HUES6 (cell line): Measurements from ENCODE around the gene SEC24A.
"Not testable (repeated sequence)": the region's sequence is repeated elsewhere in the genome, so short reads cannot be mapped to it uniquely, and the experiment has no call there.

ENCODE experiments used
- H3K27ac ChIP-seq: 2 replicates; pipeline ENCODE4 v1.7.0; 2013; ENCODE audit warnings: low read depth, mild to moderate bottlenecking, low read length, inconsistent platforms
- H3K27me3 ChIP-seq: 2 replicates; pipeline ENCODE4 v1.6.1; 2013; ENCODE audit warnings: low read length; ENCODE audit not compliant: control insufficient read depth, insufficient read depth
- H3K36me3 ChIP-seq: 2 replicates; pipeline ENCODE4 v1.6.1; 2013; ENCODE audit warnings: low read length; ENCODE audit not compliant: control insufficient read depth, insufficient read depth
- H3K4me1 ChIP-seq: 2 replicates; pipeline ENCODE4 v1.6.1; 2013; ENCODE audit warnings: low read length; ENCODE audit not compliant: control insufficient read depth, insufficient read depth
- H3K4me3 ChIP-seq: 2 replicates; pipeline ENCODE4 v1.5.1; 2013; ENCODE audit warnings: low read depth, low read length
- H3K9ac ChIP-seq: one replicate; pipeline ENCODE4 v1.6.1; 2013; ENCODE audit warnings: mild to moderate bottlenecking, low read length
- H3K9me3 ChIP-seq: 2 replicates; pipeline ENCODE4 v1.6.1; 2013; ENCODE audit warnings: low read depth, low read length; ENCODE audit not compliant: control insufficient read depth, insufficient read depth

Gene SEC24A

GRCh38 chr5:134620634-134621033, 28.0 kb upstream of the SEC24A start:
- Histone ChIP-seq H3K9ac (no peak overlapping the region), H3K4me1 (no peaks in the 10 kb centered on the region), H3K9me3 (no peaks in the 10 kb centered on the region), H3K36me3 (peaks cover 34% of the 10 kb centered on the region), H3K4me3 (no peak overlapping the region), H3K27me3 (no peaks in the 10 kb centered on the region), H3K27ac (no peak overlapping the region)

- H3K4me1 ChIP-seq, result no peaks in the 10 kb centered on the region
- peaks cover 16% of the 10 kb centered on the region for H3K36me3 ChIP-seq
- H3K9ac ChIP-seq, result no peak overlapping the region
- no peaks in the 10 kb centered on the region for H3K9me3 ChIP-seq
- H3K27ac ChIP-seq, result no peak overlapping the region
- no peak overlapping the region for H3K4me3 ChIP-seq
- H3K27me3 ChIP-seq, result no peaks in the 10 kb centered on the region
These were observed 23.0 kb upstream of the SEC24A start for GRCh38 chr5:134625559-134625958.

GRCh38 chr5:134626369-134627014, 22.1 kb upstream of the SEC24A start:
- H3K27ac ChIP-seq, result no peak overlapping the region
- no peak overlapping the region for H3K4me3 ChIP-seq
- no peaks in the 10 kb centered on the region for H3K9me3 ChIP-seq

GRCh38 chr5:134634227-134634626, 14.4 kb upstream of the SEC24A start:
- Histone ChIP-seq H3K9me3 (no peaks in the 10 kb centered on the region), H3K27ac (no peak overlapping the region), H3K4me3 (no peak overlapping the region), H3K9ac (no peak overlapping the region), H3K4me1 (no peaks in the 10 kb centered on the region), H3K27me3 (no peaks in the 10 kb centered on the region), H3K36me3 (no peaks in the 10 kb centered on the region)

More at GRCh38 chr5:134626369-134627014, 22.1 kb upstream of the SEC24A start:
- Histone ChIP-seq H3K9ac (no peak overlapping the region), H3K36me3 (peaks cover 11% of the 10 kb centered on the region), H3K27me3 (no peaks in the 10 kb centered on the region), H3K4me1 (no peaks in the 10 kb centered on the region)

- not testable (repeated sequence) for H3K4me3 ChIP-seq, H3K9me3 ChIP-seq, H3K4me1 ChIP-seq, H3K27me3 ChIP-seq, H3K36me3 ChIP-seq, H3K27ac ChIP-seq, H3K9ac ChIP-seq
These were observed 13.2 kb upstream of the SEC24A start for GRCh38 chr5:134635366-134635765.

- no peak overlapping the region for H3K27ac ChIP-seq
- no peak overlapping the region for H3K4me3 ChIP-seq
- no peaks in the 10 kb centered on the region for H3K4me1 ChIP-seq
- H3K9me3 ChIP-seq, result no peaks in the 10 kb centered on the region
- H3K36me3 ChIP-seq, result no peaks in the 10 kb centered on the region
- no peak overlapping the region for H3K9ac ChIP-seq
- H3K27me3 ChIP-seq, result no peaks in the 10 kb centered on the region
These were observed 11.4 kb upstream of the SEC24A start for GRCh38 chr5:134637116-134637721.

GRCh38 chr5:134638760-134639201, 9.8 kb upstream of the SEC24A start:
- no peaks in the 10 kb centered on the region for H3K27me3 ChIP-seq
- H3K4me3 ChIP-seq, result no peak overlapping the region
- H3K9ac ChIP-seq, result no peak overlapping the region
- H3K27ac ChIP-seq, result no peak overlapping the region
- H3K36me3 ChIP-seq, result no peaks in the 10 kb centered on the region
- no peaks in the 10 kb centered on the region for H3K9me3 ChIP-seq
- H3K4me1 ChIP-seq, result no peaks in the 10 kb centered on the region

- no peak overlapping the region for H3K27ac ChIP-seq
- no peaks in the 10 kb centered on the region for H3K36me3 ChIP-seq
- no peaks in the 10 kb centered on the region for H3K27me3 ChIP-seq
- no peaks in the 10 kb centered on the region for H3K9me3 ChIP-seq
- H3K4me3 ChIP-seq, result no peak overlapping the region
- H3K4me1 ChIP-seq, result peaks cover 3% of the 10 kb centered on the region; the same call in 1 of the 2 replicates
- no peak overlapping the region for H3K9ac ChIP-seq
These were observed 5.6 kb upstream of the SEC24A start for GRCh38 chr5:134642931-134643530.

GRCh38 chr5:134647750-134648424, 698 bp upstream of the SEC24A start:
- Histone ChIP-seq H3K4me1 (peaks cover 9% of the 10 kb centered on the region; the same call in 1 of the 2 replicates), H3K27me3 (no peaks in the 10 kb centered on the region), H3K36me3 (no peaks in the 10 kb centered on the region), H3K9me3 (no peaks in the 10 kb centered on the region), H3K9ac (peak overlapping the region; percentile 90), H3K27ac (peak overlapping the region; percentile 96), H3K4me3 (peak overlapping the region; percentile 92)

GRCh38 chr5:134649163-134649835, 714 bp downstream of the SEC24A start:
- Histone ChIP-seq H3K9me3 (no peaks in the 10 kb centered on the region), H3K4me3 (peak overlapping the region; percentile 92), H3K27ac (peak overlapping the region; percentile 96), H3K36me3 (0 out of 2 replicates have a peak, but pooled peaks cover 4% of the 10 kb centered on the region), H3K27me3 (no peaks in the 10 kb centered on the region), H3K9ac (peak overlapping the region; percentile 90), H3K4me1 (peaks cover 9% of the 10 kb centered on the region; the same call in 1 of the 2 replicates)
